Breast epithelium (tissue), 4 donors: ENCODE results near the gene SUMF1. TPM values are rescaled to one million over a fixed set of nuclear protein-coding genes. Genes with fewer than 3 reads are reported as not detected.

ENCODE experiments used
- DNase-seq, 2 donors: peaks; one replicate each; pipeline ENCODE4 v3.0.0-alpha.2; 2019; ENCODE audit warnings: low spot score in 2 of 2
- H3K27ac ChIP-seq, 2 donors: fragments of 200-600 bp; sonication (generic) in 1 of 2; one replicate each; pipeline ENCODE4 v1.5.1; 2016 to 2019; ENCODE audit warnings: mild to moderate bottlenecking in 1 of 2
- H3K27me3 ChIP-seq, 2 donors: fragments of 200-600 bp; sonication (generic) in 1 of 2; one replicate each; pipeline versions ENCODE4 v1.5.1 to v1.6.0; 2017 to 2019; ENCODE audit warnings: control low read depth in 1 of 2, mild to moderate bottlenecking in 1 of 2
- H3K36me3 ChIP-seq: fragments of 200-600 bp; one replicate; pipeline ENCODE4 v1.5.1; 2019
- H3K4me1 ChIP-seq, 2 donors: fragments of 200-600 bp; sonication (generic); one replicate each; pipeline ENCODE4 v1.5.1; 2016 to 2019; ENCODE audit warnings: control low read depth in 1 of 2
- H3K4me3 ChIP-seq, 3 donors: fragments of 200-600 bp; sonication (generic); 1 replicate in 2 of 3; 2 replicates in 1 of 3; pipeline ENCODE4 v1.5.1; 2016 to 2019; ENCODE audit warnings: mild to moderate bottlenecking in 3 of 3, moderate library complexity in 2 of 3
- H3K9me3 ChIP-seq, 2 donors: fragments of 200-600 bp; sonication (generic) in 1 of 2; one replicate each; pipeline ENCODE4 v1.5.1; 2016 to 2019; ENCODE audit warnings: control low read depth in 1 of 2
- POLR2A ChIP-seq: fragments of 450-650 bp; IDR thresholded peaks from one replicate; pipeline ENCODE4 v1.6.1; 2016; ENCODE audit warnings: antibody characterized with exemption, mild to moderate bottlenecking, moderate library complexity
- POLR2AphosphoS5 ChIP-seq, 3 donors: sonication (generic); formaldehyde crosslinking; IDR thresholded peaks; one replicate each; pipeline ENCODE4 v1.6.1; 2017; ENCODE audit warnings: antibody characterized with exemption in 3 of 3
- intact Hi-C: fragments of 100-400 bp; cut with DNase I; formaldehyde crosslinking; loops from one replicate; pipeline ENCODE4 v1.15.1; 2023; ENCODE audit warnings: low total_unique reads
- total RNA-seq, 3 donors: library from RNA; depleted of rRNA; stranded (reverse); fragments of >200 nt; gene quantifications; one replicate each; pipeline ENCODE4 v1.1.0, GENCODE V29; 2016
- TF ChIP-seq, protein P1 (sequence below), 3 donors: fragments of 450-650 bp; IDR thresholded peaks; one replicate each; pipeline ENCODE4 v1.5.1; 2016 to 2017; ENCODE audit warnings: antibody characterized with exemption in 3 of 3, mild to moderate bottlenecking in 3 of 3, moderate library complexity in 3 of 3

Gene SUMF1
- total RNA-seq, 3 donors from 2014 or later: 84.2 to 87.1 (median 84.9) TPM

DNA sequence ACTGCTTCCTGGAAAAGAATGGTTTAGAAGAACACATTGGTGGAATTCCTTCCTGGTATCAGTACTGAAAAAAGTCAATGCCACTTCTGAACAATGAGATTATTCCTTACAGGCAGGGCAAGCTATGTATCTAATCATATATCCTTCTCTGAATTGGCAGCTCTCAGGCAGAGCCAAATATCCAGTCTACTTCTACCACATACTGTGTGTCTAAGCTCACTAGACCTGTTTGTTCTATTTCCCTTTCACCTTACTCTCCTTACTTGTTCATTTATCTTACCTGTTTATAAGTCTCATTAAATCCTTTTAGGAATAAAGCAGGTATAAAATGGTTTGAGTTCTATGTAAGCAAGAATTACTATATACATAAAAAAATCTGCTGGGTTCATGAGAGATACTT is 155.6 kb downstream of the SUMF1 start:
- Histone ChIP-seq H3K27ac (peak overlapping the region; percentile 24 to 40), H3K36me3 (no peaks in the 10 kb centered on the region), H3K4me1 (peaks cover 0 to 4% of the 10 kb centered on the region in 2 donors), H3K27me3 (no peaks in the 10 kb centered on the region), H3K9me3 (no peaks in the 10 kb centered on the region), H3K4me3 (no peak overlapping the region)
- intact Hi-C loops: loop anchor here (5.0 kb wide), 1 partner anchor 716 kb away; no protein-coding TSS in a partner anchor
- no peak for DNase-seq
- TF ChIP-seq POLR2A (no peak), POLR2AphosphoS5 (IDR thresholded peaks at IDR 0.05) (no peak)
- TF ChIP-seq, protein P1, sequence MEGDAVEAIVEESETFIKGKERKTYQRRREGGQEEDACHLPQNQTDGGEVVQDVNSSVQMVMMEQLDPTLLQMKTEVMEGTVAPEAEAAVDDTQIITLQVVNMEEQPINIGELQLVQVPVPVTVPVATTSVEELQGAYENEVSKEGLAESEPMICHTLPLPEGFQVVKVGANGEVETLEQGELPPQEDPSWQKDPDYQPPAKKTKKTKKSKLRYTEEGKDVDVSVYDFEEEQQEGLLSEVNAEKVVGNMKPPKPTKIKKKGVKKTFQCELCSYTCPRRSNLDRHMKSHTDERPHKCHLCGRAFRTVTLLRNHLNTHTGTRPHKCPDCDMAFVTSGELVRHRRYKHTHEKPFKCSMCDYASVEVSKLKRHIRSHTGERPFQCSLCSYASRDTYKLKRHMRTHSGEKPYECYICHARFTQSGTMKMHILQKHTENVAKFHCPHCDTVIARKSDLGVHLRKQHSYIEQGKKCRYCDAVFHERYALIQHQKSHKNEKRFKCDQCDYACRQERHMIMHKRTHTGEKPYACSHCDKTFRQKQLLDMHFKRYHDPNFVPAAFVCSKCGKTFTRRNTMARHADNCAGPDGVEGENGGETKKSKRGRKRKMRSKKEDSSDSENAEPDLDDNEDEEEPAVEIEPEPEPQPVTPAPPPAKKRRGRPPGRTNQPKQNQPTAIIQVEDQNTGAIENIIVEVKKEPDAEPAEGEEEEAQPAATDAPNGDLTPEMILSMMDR (IDR thresholded peaks at IDR 0.05): no peak

Other genes starting within 250 kb of the SUMF1 start
- 10 to 100 TPM; 35.1 to 58.7 (median 46.7) TPM for gene SETMAR, start 163.9 kb downstream of the SUMF1 start, total RNA-seq
- 100 to 1,000 TPM in 2 of 3 donors, 10 to 100 TPM in 1; 53.8 to 227 (median 174) TPM for gene ITPR1, start 26.1 kb upstream of the SUMF1 start, total RNA-seq